RWPE1 (cell line): ENCODE measurements around the gene CRYBG3.
"Not testable (repeated sequence)": the region's sequence is repeated elsewhere in the genome, so short reads cannot be mapped to it uniquely, and the experiment has no call there.

Experiments
- CTCF ChIA-PET: fragments of 350-600 bp; sonication (Branson Sonifier 250); formaldehyde crosslinking; extraction: SDS; loops from one replicate; lab custom pipeline; 2021; lab: Yijun Ruan, JAX
- POLR2A ChIA-PET: fragments of 400-600 bp; formaldehyde crosslinking; extraction: SDS; loops from one replicate; lab custom pipeline; 2020; ENCODE audit warnings: antibody characterized with exemption; ENCODE audit not compliant: low non-redundant PET; lab: Yijun Ruan, JAX
- DNase-seq: peaks from one replicate; pipeline ENCODE4 v3.0.0; 2012; ENCODE audit warnings: low spot score
- H3K27ac ChIP-seq: fragments of 450-650 bp; 2 replicates; pipeline ENCODE4 v1.5.1; 2017
- CTCF ChIP-seq: fragments of 450-650 bp; conservative IDR thresholded peaks from 2 replicates; pipeline ENCODE4 v1.5.1; 2017; ENCODE audit warnings: low read depth, mild to moderate bottlenecking

Gene CRYBG3

GRCh38 chr3:97831140-97831539 is 9.3 kb downstream of the CRYBG3 start:
- CTCF ChIA-PET: no interaction called here
- H3K27ac ChIP-seq: no peak overlapping the region
- DNase-seq: no peak
- POLR2A ChIA-PET: no interaction called here
- TF ChIP-seq CTCF: no peak

GRCh38 chr3:97833184-97833583 is 11.4 kb downstream of the CRYBG3 start:
- CTCF ChIA-PET, DNase-seq, H3K27ac ChIP-seq, POLR2A ChIA-PET: not testable (repeated sequence)

GRCh38 chr3:97835761-97836160 is 13.9 kb downstream of the CRYBG3 start:
- ChIA-PET POLR2A (no interaction called here), CTCF (no interaction called here)
- DNase-seq: no peak
- no peak overlapping the region for H3K27ac ChIP-seq
- no peak for TF ChIP-seq CTCF

GRCh38 chr3:97838393-97838792 is 16.6 kb downstream of the CRYBG3 start:
- CTCF ChIA-PET: interaction anchor here (0.6 kb wide), 1 partner anchor 81 kb away, joined by 3 read pairs; no protein-coding TSS in a partner anchor

GRCh38 chr3:97839944-97840343 is 18.1 kb downstream of the CRYBG3 start:
- DNase-seq: no peak
- POLR2A ChIA-PET: no interaction called here
- CTCF ChIA-PET: no interaction called here
- no peak overlapping the region for H3K27ac ChIP-seq
- TF ChIP-seq CTCF: no peak

More at GRCh38 chr3:97838393-97838792, 16.6 kb downstream of the CRYBG3 start:
- H3K27ac ChIP-seq: no peak overlapping the region
- no peak for DNase-seq
- no peak for TF ChIP-seq CTCF
- POLR2A ChIA-PET: interaction anchor here (0.5 kb wide), 1 partner anchor 29 kb away, joined by 7 read pairs; no protein-coding TSS in a partner anchor

GRCh38 chr3:97841304-97841703 is 19.5 kb downstream of the CRYBG3 start:
- DNase-seq: no peak
- TF ChIP-seq CTCF: no peak
- ChIA-PET POLR2A (no interaction called here), CTCF (no interaction called here)
- H3K27ac ChIP-seq: no peak overlapping the region

- ChIA-PET POLR2A (no interaction called here), CTCF (no interaction called here)
- H3K27ac ChIP-seq: no peak overlapping the region
- no peak for TF ChIP-seq CTCF
- no peak for DNase-seq
Observed at GRCh38 chr3:97841956-97842355, 20.1 kb downstream of the CRYBG3 start.
